ENCODE results near the gene TLR9. TPM values are rescaled to one million over a fixed set of nuclear protein-coding genes. Genes with fewer than 3 reads are reported as not detected.

Gene TLR9
- total and polyA plus RNA-seq, 9 of the 15 experiments (the other 6 are each of a cell fraction or from before 2014, with no cell fraction given): not detected

- TF ChIP-seq ZBTB43 (CRISPR knock-in tag; IDR thresholded peaks at IDR 0.05) (no peak), L3MBTL2 (IDR thresholded peaks at IDR 0.05) (no peak), XRCC5 (IDR thresholded peaks at IDR 0.05; ENCODE audit: low read depth, low read length) (peak; percentile 74; the same call in 1 of the 2 replicates), SREBF2 (CRISPR knock-in tag; IDR thresholded peaks at IDR 0.05) (no peak), PHB (CRISPR knock-in tag; IDR thresholded peaks at IDR 0.05) (no peak), SMC3 (conservative IDR thresholded peaks at IDR 0.05; ENCODE audit: insufficient read depth, low read depth, low read length) (peak; percentile 86), SMARCA5 (IDR thresholded peaks at IDR 0.05) (no peak), YY1 (IDR thresholded peaks at IDR 0.05; ENCODE audit: borderline replicate concordance in 1 of 3, control insufficient read depth in 1 of 3, extremely low read depth in 1 of 3, insufficient read depth in 3 of 3, insufficient read length in 1 of 3, insufficient replicate concordance in 2 of 3, low read depth in 1 of 3, low read length in 2 of 3) (peak in 1 of 3 experiments; percentile 23)
Measured at GRCh38 chr3:52220380-52221026, 4.9 kb downstream of the TLR9 start (continued).

All from K562 (cell line).